Peyer's patch (tissue), 4 donors: ENCODE data around the gene HK2. TPM values are rescaled to one million over a fixed set of nuclear protein-coding genes. Genes with fewer than 3 reads are reported as not detected.
"Not testable (repeated sequence)": the region's sequence is repeated elsewhere in the genome, so short reads cannot be mapped to it uniquely, and the experiment has no call there.

Experiments used
- DNase-seq, 3 donors: peaks; one replicate each; pipeline ENCODE4 v3.0.0-alpha.2; 2017 to 2019
- H3K27ac ChIP-seq, 4 donors: fragments of 200-600 bp; sonication (generic); one replicate each; pipeline ENCODE4 v1.5.1; 2016 to 2019
- H3K27me3 ChIP-seq, 2 donors: fragments of 200-600 bp; sonication (generic); one replicate each; pipeline ENCODE4 v1.5.1; 2019
- H3K36me3 ChIP-seq, 3 donors: fragments of 200-600 bp; sonication (generic); one replicate each; pipeline ENCODE4 v1.5.1; 2016 to 2019
- H3K4me1 ChIP-seq, 4 donors: fragments of 200-600 bp; sonication (generic); one replicate each; pipeline ENCODE4 v1.5.1; 2016 to 2019
- H3K4me3 ChIP-seq, 4 donors: fragments of 200-600 bp; sonication (generic); 1 replicate in 3 of 4; 2 replicates in 1 of 4; pipeline ENCODE4 v1.5.1; 2016 to 2019; ENCODE audit warnings: mild to moderate bottlenecking in 1 of 4
- H3K9me3 ChIP-seq, 4 donors: fragments of 200-600 bp; sonication (generic); one replicate each; pipeline ENCODE4 v1.5.1; 2016 to 2019; ENCODE audit warnings: mild to moderate bottlenecking in 1 of 4
- CTCF ChIP-seq, 6 experiments: fragments of 450-650 bp in 4 of 6; fragments of 200-600 bp in 2 of 6; sonication (generic) in 1 of 6; IDR thresholded peaks; one replicate each; pipeline ENCODE4 v1.5.1; 2017 to 2019; ENCODE audit warnings: antibody characterized with exemption in 6 of 6, mild to moderate bottlenecking in 3 of 6, moderate library complexity in 1 of 6
- POLR2A ChIP-seq, 2 donors: fragments of 450-650 bp; IDR thresholded peaks; one replicate each; pipeline ENCODE4 v1.5.1; 2017; ENCODE audit warnings: antibody characterized with exemption in 2 of 2, mild to moderate bottlenecking in 2 of 2, moderate library complexity in 2 of 2
- total RNA-seq, 4 donors: library from RNA; depleted of rRNA; stranded (reverse); fragments of >200 nt; gene quantifications; one replicate each; pipeline ENCODE4 v1.1.0, GENCODE V29; 2016

HK2 gene
- 10 to 100 TPM in 3 of 4 donors, 1 to 10 TPM in 1; 9.9 to 39.9 (median 24.8) TPM for total RNA-seq

GRCh38 chr2:74833418-74834233 is at the start of gene HK2:
TSS of gene HK2 (plus strand) at chr2:74834127. CDS start at chr2:74834581, 454 bp downstream.
- peaks cover 0 to 20% (median 0%) of the 10 kb centered on the region in 4 donors for H3K4me1 ChIP-seq
- no peaks in the 10 kb centered on the region for H3K27me3 ChIP-seq
- TF ChIP-seq CTCF (IDR thresholded peaks at IDR 0.05) = no peak
- TF ChIP-seq POLR2A (IDR thresholded peaks at IDR 0.05) = peak; percentile 39 to 70
- DNase-seq = peak; percentile 79 to 92 (median 91)
- H3K4me3 ChIP-seq = peak within 1 kb of the TSS; percentile 49 to 78 (median 64)
- H3K9me3 ChIP-seq = no peaks in the 10 kb centered on the region
- H3K36me3 ChIP-seq = no peaks in the 10 kb centered on the region
- peak within 1 kb of the TSS; percentile 37 to 81 (median 72) for H3K27ac ChIP-seq

- Histone ChIP-seq H3K27ac (no peak overlapping the region), H3K4me1 (no peaks in the 10 kb centered on the region), H3K27me3 (no peaks in the 10 kb centered on the region), H3K36me3 (no peaks in the 10 kb centered on the region), H3K4me3 (no peak overlapping the region), H3K9me3 (peaks cover 0 to 4% (median 0%) of the 10 kb centered on the region in 4 donors)
- no peak for DNase-seq
- TF ChIP-seq CTCF (IDR thresholded peaks at IDR 0.05) (no peak), POLR2A (IDR thresholded peaks at IDR 0.05) (no peak)
These were observed 44.7 kb upstream of the HK2 start for GRCh38 chr2:74789271-74789670.

GRCh38 chr2:74792282-74792681 is 41.6 kb upstream of the HK2 start:
- TF ChIP-seq POLR2A (IDR thresholded peaks at IDR 0.05) (no peak), CTCF (IDR thresholded peaks at IDR 0.05) (no peak)
- Histone ChIP-seq H3K36me3 (no peaks in the 10 kb centered on the region), H3K4me3 (no peak overlapping the region), H3K27ac (no peak overlapping the region), H3K4me1 (no peaks in the 10 kb centered on the region), H3K9me3 (peaks cover 0 to 4% (median 0%) of the 10 kb centered on the region in 4 donors), H3K27me3 (no peaks in the 10 kb centered on the region)
- DNase-seq = no peak

- not testable (repeated sequence) for H3K4me1 ChIP-seq, H3K9me3 ChIP-seq, H3K27me3 ChIP-seq, H3K27ac ChIP-seq, H3K36me3 ChIP-seq, DNase-seq, H3K4me3 ChIP-seq
These were observed 39.0 kb upstream of the HK2 start for GRCh38 chr2:74794878-74795277.

GRCh38 chr2:74806355-74806839 is 27.5 kb upstream of the HK2 start:
- Histone ChIP-seq H3K4me1 (no peaks in the 10 kb centered on the region), H3K27ac (no peak overlapping the region), H3K4me3 (no peak overlapping the region), H3K27me3 (no peaks in the 10 kb centered on the region), H3K36me3 (no peaks in the 10 kb centered on the region), H3K9me3 (no peaks in the 10 kb centered on the region)
- DNase-seq = peak in 1 of 3 donors; percentile 52
- TF ChIP-seq POLR2A (IDR thresholded peaks at IDR 0.05) (no peak), CTCF (IDR thresholded peaks at IDR 0.05) (no peak)

- no peak for DNase-seq
- H3K27me3 ChIP-seq = no peaks in the 10 kb centered on the region
- H3K4me3 ChIP-seq = no peak overlapping the region
- H3K4me1 ChIP-seq = no peaks in the 10 kb centered on the region
- H3K9me3 ChIP-seq = no peaks in the 10 kb centered on the region
- H3K36me3 ChIP-seq = no peaks in the 10 kb centered on the region
- TF ChIP-seq POLR2A (IDR thresholded peaks at IDR 0.05) (no peak), CTCF (IDR thresholded peaks at IDR 0.05) (no peak)
- no peak overlapping the region for H3K27ac ChIP-seq
These were observed 27.0 kb upstream of the HK2 start for GRCh38 chr2:74806920-74807319.
